Smooth muscle cell (in vitro differentiated cells): ENCODE data around the gene FAM110C. TPM values are rescaled to one million over a fixed set of nuclear protein-coding genes. Genes with fewer than 3 reads are reported as not detected.
A peak's percentile ranks its signal among the peaks of the same experiment; 100 is the strongest.

Source experiments
- DNase-seq: peaks from one replicate; lab custom pipeline; 2025; ENCODE audit not compliant: unreplicated experiment; lab: John Stamatoyannopoulos, UW
- H2AFZ ChIP-seq: fragments of 200-600 bp; sonication (generic); 2 replicates; pipeline ENCODE4 v1.6.0; 2016; ENCODE audit warnings: antibody characterized with exemption, low read depth, mild to moderate bottlenecking
- H3F3A ChIP-seq: fragments of 200-600 bp; sonication (generic); 2 replicates; pipeline ENCODE4 v1.6.0; 2017; ENCODE audit warnings: antibody characterized with exemption, low read depth
- H3K27ac ChIP-seq: fragments of 200-600 bp; sonication (generic); 2 replicates; pipeline ENCODE4 v1.5.1; 2016; ENCODE audit warnings: low read depth, mild to moderate bottlenecking
- H3K27me3 ChIP-seq: fragments of 200-600 bp; sonication (generic); 2 replicates; pipeline ENCODE4 v1.6.1; 2016; ENCODE audit warnings: low read depth, mild to moderate bottlenecking
- H3K36me3 ChIP-seq: fragments of 200-600 bp; sonication (generic); 2 replicates; pipeline ENCODE4 v1.5.1; 2016; ENCODE audit warnings: low read depth
- H3K4me1 ChIP-seq: fragments of 200-600 bp; sonication (generic); 2 replicates; pipeline ENCODE4 v1.5.1; 2016; ENCODE audit warnings: low read depth
- H3K4me2 ChIP-seq: fragments of 200-600 bp; sonication (generic); 2 replicates; pipeline ENCODE4 v1.6.0; 2016; ENCODE audit warnings: mild to moderate bottlenecking
- H3K4me3 ChIP-seq: fragments of 200-600 bp; sonication (generic); 2 replicates; pipeline ENCODE4 v1.5.1; 2016; ENCODE audit warnings: mild to moderate bottlenecking
- H3K79me2 ChIP-seq: fragments of 200-600 bp; sonication (generic); 2 replicates; pipeline ENCODE4 v1.6.0; 2016; ENCODE audit warnings: low read depth, mild to moderate bottlenecking
- H3K9ac ChIP-seq: fragments of 200-600 bp; sonication (generic); 2 replicates; pipeline ENCODE4 v1.6.0; 2016; ENCODE audit warnings: low read depth
- H3K9me3 ChIP-seq: fragments of 200-600 bp; sonication (generic); replicated peaks from 2 replicates; pipeline ENCODE4 v1.5.1; 2016; ENCODE audit warnings: low read depth
- H4K20me1 ChIP-seq: fragments of 200-600 bp; sonication (generic); 2 replicates; pipeline ENCODE4 v1.6.0; 2016; ENCODE audit warnings: low read depth
- WGBS: methylation state at CpG from one replicate; pipeline ENCODE4 v1.1.7; 2016; ENCODE audit warnings: low lambda C conversion rate; 5-methylcytosine and 5-hydroxymethylcytosine counted together
- polyA plus RNA-seq: library from polyadenylated mRNA; unstranded; fragments of >200 nt; fragmentation: Nextera tagmentation; extraction: Ambion mirVana; gene quantifications from 2 replicates; pipeline ENCODE4 v1.2.1, GENCODE V29; 2016
- total RNA-seq: library from RNA; depleted of rRNA; stranded (reverse); fragments of >200 nt; gene quantifications from 2 replicates; pipeline ENCODE4 v1.2.3, GENCODE V29; 2014
- TF ChIP-seq, protein P1 (sequence below): fragments of 200-600 bp; sonication (generic); IDR thresholded peaks from 2 replicates; pipeline ENCODE4 v1.5.1; 2017; ENCODE audit warnings: borderline replicate concordance, mild to moderate bottlenecking, antibody characterized with exemption; ENCODE audit not compliant: insufficient read depth, poor library complexity, severe bottlenecking

The FAM110C gene
- total and polyA plus RNA-seq, 2 experiments from 2014 or later = 0.16 to 2.3 TPM

- no peaks in the 10 kb centered on the region for H4K20me1 ChIP-seq
- no peak overlapping the region for H2AFZ ChIP-seq
- no peak overlapping the region for H3K4me3 ChIP-seq
- TF ChIP-seq, protein P1, sequence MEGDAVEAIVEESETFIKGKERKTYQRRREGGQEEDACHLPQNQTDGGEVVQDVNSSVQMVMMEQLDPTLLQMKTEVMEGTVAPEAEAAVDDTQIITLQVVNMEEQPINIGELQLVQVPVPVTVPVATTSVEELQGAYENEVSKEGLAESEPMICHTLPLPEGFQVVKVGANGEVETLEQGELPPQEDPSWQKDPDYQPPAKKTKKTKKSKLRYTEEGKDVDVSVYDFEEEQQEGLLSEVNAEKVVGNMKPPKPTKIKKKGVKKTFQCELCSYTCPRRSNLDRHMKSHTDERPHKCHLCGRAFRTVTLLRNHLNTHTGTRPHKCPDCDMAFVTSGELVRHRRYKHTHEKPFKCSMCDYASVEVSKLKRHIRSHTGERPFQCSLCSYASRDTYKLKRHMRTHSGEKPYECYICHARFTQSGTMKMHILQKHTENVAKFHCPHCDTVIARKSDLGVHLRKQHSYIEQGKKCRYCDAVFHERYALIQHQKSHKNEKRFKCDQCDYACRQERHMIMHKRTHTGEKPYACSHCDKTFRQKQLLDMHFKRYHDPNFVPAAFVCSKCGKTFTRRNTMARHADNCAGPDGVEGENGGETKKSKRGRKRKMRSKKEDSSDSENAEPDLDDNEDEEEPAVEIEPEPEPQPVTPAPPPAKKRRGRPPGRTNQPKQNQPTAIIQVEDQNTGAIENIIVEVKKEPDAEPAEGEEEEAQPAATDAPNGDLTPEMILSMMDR = no peak
- H3K9ac ChIP-seq = no peak overlapping the region
- H3F3A ChIP-seq = no peaks in the 10 kb centered on the region
- H3K27me3 ChIP-seq = no peaks in the 10 kb centered on the region
- H3K4me2 ChIP-seq = no peak overlapping the region
- no peaks in the 10 kb centered on the region for H3K9me3 ChIP-seq
- 92% methylated on average over 1 of the region's 1 CpG for WGBS
- peaks cover 3% of the 10 kb centered on the region for H3K4me1 ChIP-seq
- no peak for DNase-seq
- H3K36me3 ChIP-seq = no peaks in the 10 kb centered on the region
- H3K27ac ChIP-seq = peak overlapping the region; percentile 2
- no peaks in the 10 kb centered on the region for H3K79me2 ChIP-seq
These were observed 10.0 kb downstream of the FAM110C start for GRCh38 chr2:36318-36717.

- peak overlapping the region; percentile 2 for H3K27ac ChIP-seq
- H3F3A ChIP-seq = no peaks in the 10 kb centered on the region
- no peaks in the 10 kb centered on the region for H3K36me3 ChIP-seq
- WGBS = 62% methylated on average over 5 of the region's 5 CpGs
- H3K4me2 ChIP-seq = no peak overlapping the region
- H4K20me1 ChIP-seq = no peaks in the 10 kb centered on the region
- no peak overlapping the region for H2AFZ ChIP-seq
- no peak overlapping the region for H3K9ac ChIP-seq
- no peaks in the 10 kb centered on the region for H3K9me3 ChIP-seq
- no peak for DNase-seq
- TF ChIP-seq, protein P1 = no peak
- no peaks in the 10 kb centered on the region for H3K79me2 ChIP-seq
- H3K27me3 ChIP-seq = no peaks in the 10 kb centered on the region
- no peak overlapping the region for H3K4me3 ChIP-seq
- H3K4me1 ChIP-seq = peaks cover 3% of the 10 kb centered on the region
These were observed 10.5 kb downstream of the FAM110C start for GRCh38 chr2:35852-36251.

GRCh38 chr2:33620-34019 lies 12.7 kb downstream of the FAM110C start:
- H3K9me3 ChIP-seq = no peaks in the 10 kb centered on the region
- H3K27ac ChIP-seq = no peak overlapping the region
- H3K9ac ChIP-seq = no peak overlapping the region
- H3K4me3 ChIP-seq = no peak overlapping the region
- no peaks in the 10 kb centered on the region for H3F3A ChIP-seq
- no peak overlapping the region for H3K4me2 ChIP-seq
- peaks cover 3% of the 10 kb centered on the region for H3K4me1 ChIP-seq
- H3K79me2 ChIP-seq = no peaks in the 10 kb centered on the region
- no peaks in the 10 kb centered on the region for H3K36me3 ChIP-seq
- no peak for DNase-seq
- WGBS = 87% methylated on average over 7 of the region's 7 CpGs
- no peak overlapping the region for H2AFZ ChIP-seq
- H4K20me1 ChIP-seq = no peaks in the 10 kb centered on the region
- TF ChIP-seq, protein P1 = no peak
- no peaks in the 10 kb centered on the region for H3K27me3 ChIP-seq

DNA sequence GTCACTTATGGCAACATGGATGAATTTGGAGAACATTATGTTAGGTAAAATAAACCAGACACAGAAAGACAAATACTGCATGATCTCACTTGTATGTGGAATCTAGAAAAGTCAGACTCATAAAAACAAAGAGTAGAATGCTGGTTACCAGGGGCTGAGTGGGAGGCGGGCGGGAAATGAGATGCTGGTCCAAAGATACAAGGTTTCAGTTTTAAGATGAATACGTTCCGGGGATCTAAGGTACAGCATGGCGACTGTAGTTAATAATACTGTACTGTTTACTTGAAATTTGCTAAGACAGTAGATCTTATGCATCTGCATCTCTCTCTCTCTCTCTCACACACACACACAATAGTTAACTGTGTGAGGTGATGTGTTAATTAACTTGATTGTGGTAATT lies 14.2 kb downstream of the FAM110C start:
- Histone ChIP-seq H3K4me3 (no peak overlapping the region), H3K4me1 (no peaks in the 10 kb centered on the region), H3K9ac (no peak overlapping the region), H3K4me2 (no peak overlapping the region), H3K9me3 (no peaks in the 10 kb centered on the region), H4K20me1 (no peaks in the 10 kb centered on the region), H3F3A (no peaks in the 10 kb centered on the region), H3K27ac (no peak overlapping the region), H2AFZ (no peak overlapping the region), H3K79me2 (no peaks in the 10 kb centered on the region), H3K36me3 (no peaks in the 10 kb centered on the region), H3K27me3 (no peaks in the 10 kb centered on the region)
- TF ChIP-seq, protein P1 = no peak
- 92% methylated on average over 5 of the region's 5 CpGs for WGBS
- DNase-seq = no peak
